Hindlimb muscle (tissue), 1 donor: ENCODE data around the gene TACC3. TPM values are rescaled to one million over a fixed set of nuclear protein-coding genes. Genes with fewer than 3 reads are reported as not detected.
A peak's percentile ranks its signal among the peaks of the same experiment; 100 is the strongest.

Source experiments
- DNase-seq: peaks from one replicate; pipeline ENCODE4 v3.0.0-alpha.2; 2013
- polyA plus RNA-seq: library from polyadenylated mRNA; unstranded; fragments of 120-200 nt; gene quantifications from one replicate; pipeline ENCODE4 v1.2.1, GENCODE V29; 2013; ENCODE audit not compliant: insufficient read length

TACC3 gene
- polyA plus RNA-seq, 1 donor, result 27.9 TPM

GRCh38 chr4:1705732-1706131, 15.6 kb upstream of the TACC3 start:
- no peak for DNase-seq

- DNase-seq, result no peak
Measured at GRCh38 chr4:1706358-1706757, 15.0 kb upstream of the TACC3 start.

GRCh38 chr4:1708581-1708980, 12.7 kb upstream of the TACC3 start:
- no peak for DNase-seq

GRCh38 chr4:1711055-1711570, 10.2 kb upstream of the TACC3 start:
- no peak for DNase-seq

GRCh38 chr4:1711571-1712215, 9.6 kb upstream of the TACC3 start:
- DNase-seq, result no peak

- DNase-seq, result peak; percentile 93
Measured at GRCh38 chr4:1712216-1713002, 8.9 kb upstream of the TACC3 start, which contains the start of gene SLBP. Gene SLBP (minus strand): TSS chr4:1712319. CDS start chr4:1712188, 131 bp downstream.

- DNase-seq, result no peak
Measured at GRCh38 chr4:1713003-1713851, 8.1 kb upstream of the TACC3 start.

- DNase-seq, result no peak
Measured at GRCh38 chr4:1714303-1715001, 6.9 kb upstream of the TACC3 start.

- DNase-seq, result no peak
Measured at GRCh38 chr4:1715002-1715758, 6.1 kb upstream of the TACC3 start.

GRCh38 chr4:1716065-1716945, 5.0 kb upstream of the TACC3 start:
- no peak for DNase-seq

- DNase-seq, result no peak
Measured at GRCh38 chr4:1717129-1718094, 3.9 kb upstream of the TACC3 start.

- no peak for DNase-seq
Measured at GRCh38 chr4:1718095-1718850, 3.0 kb upstream of the TACC3 start.

GRCh38 chr4:1720163-1720983, 948 bp upstream of the TACC3 start:
- peak; percentile 43 for DNase-seq

- DNase-seq, result no peak
Measured at GRCh38 chr4:1721666-1722550, 587 bp downstream of the TACC3 start.

GRCh38 chr4:1722551-1723118, 1.3 kb downstream of the TACC3 start:
- no peak for DNase-seq
